ENCODE data around the gene MRPL12. TPM values are rescaled to one million over a fixed set of nuclear protein-coding genes. Genes with fewer than 3 reads are reported as not detected.

MRPL12 gene
- total and polyA plus RNA-seq, 2 donors (not counting 1 experiment from before 2014, with no cell fraction given): 23.8 to 25.6 TPM

GRCh38 chr17:81706757-81707624 is 3.8 kb downstream of the MRPL12 start:
- no peak overlapping the region for H3K4me3 Mint-ChIP-seq
- peaks cover 0 to 3% (median 0%) of the 10 kb centered on the region in 4 experiments for H3K27me3 ChIP-seq (replicated peaks in 1 of 4; ENCODE audit: control extremely low read depth in 1 of 4, control insufficient read depth in 3 of 4, insufficient read depth in 4 of 4, low read length in 3 of 4)
- H3K4me2 ChIP-seq (replicated peaks; ENCODE audit: low read depth, low read length, poor library complexity, severe bottlenecking): no peak overlapping the region
- TF ChIP-seq EZH2 (IDR thresholded peaks at IDR 0.05; ENCODE audit: borderline replicate concordance, insufficient read depth, low read depth, low read length, poor library complexity, severe bottlenecking) (no peak), CTCF (IDR thresholded peaks at IDR 0.05) (no peak)
- ChIA-PET CTCF (no interaction called here), POLR2A (interaction anchor here (0.5 kb wide), 1 partner anchor 535 kb away, joined by 5 read pairs; no protein-coding TSS in a partner anchor)
- H3K27ac ChIP-seq (ENCODE audit: low read length in 2 of 2): no peak overlapping the region
- H3K36me3 ChIP-seq (replicated peaks in 1 of 2; ENCODE audit: control extremely low read depth in 1 of 2, control insufficient read depth in 1 of 2, extremely low read depth in 1 of 2, insufficient read depth in 2 of 2, low read length in 1 of 2): peaks cover 0 to 10% of the 10 kb centered on the region in 2 experiments
- no peaks in the 10 kb centered on the region for H3K9me3 Mint-ChIP-seq (ENCODE audit: insufficient read depth)
- ATAC-seq (ENCODE audit: low read depth): no peak
- peaks cover 26% of the 10 kb centered on the region for H3K79me2 ChIP-seq (ENCODE audit: control insufficient read depth, insufficient read depth, low read length)
- intact Hi-C loops (cut with micrococcal nuclease): no loop called here
- 97% methylated on average over 54 of the region's 54 CpGs for WGBS (ENCODE audit: insufficient coverage)
- peaks cover 32% of the 10 kb centered on the region for H3K4me1 Mint-ChIP-seq
- H3K27ac Mint-ChIP-seq: no peak overlapping the region
- no peak overlapping the region for H3K4me3 ChIP-seq (ENCODE audit: control extremely low read depth in 1 of 5, extremely low read depth in 1 of 5, insufficient read depth in 1 of 5, low read depth in 2 of 5, low read length in 4 of 5)
- no peaks in the 10 kb centered on the region for H3K9me3 ChIP-seq (ENCODE audit: control extremely low read depth in 1 of 3, control insufficient read depth in 2 of 3, insufficient read depth in 1 of 3, low read length in 2 of 3)
- H4K20me1 ChIP-seq (ENCODE audit: control insufficient read depth, insufficient read depth, low read length, poor library complexity, severe bottlenecking): peaks cover 6% of the 10 kb centered on the region
- H3K9ac ChIP-seq (ENCODE audit: low read length): no peak overlapping the region
- peaks cover 27 to 37% of the 10 kb centered on the region in 2 donors for H3K4me1 ChIP-seq (ENCODE audit: control insufficient read depth in 2 of 2, insufficient read depth in 2 of 2, low read length in 2 of 2)
- DNase-seq: no peak
- H2AFZ ChIP-seq (ENCODE audit: insufficient read depth, low read depth, low read length, poor library complexity, severe bottlenecking): no peak overlapping the region
- H3K27me3 Mint-ChIP-seq: no peaks in the 10 kb centered on the region

Data from B cell (primary cell).